GM18505 (cell line): ENCODE results near the gene RASGRF1.
"Not testable (repeated sequence)": the region's sequence is repeated elsewhere in the genome, so short reads cannot be mapped to it uniquely, and the experiment has no call there.

Experiments
- ATAC-seq: cut with Tn5 transposase; IDR thresholded peaks from one replicate; pipeline ENCODE4 v1.9.1; 2021; ENCODE audit not compliant: unreplicated experiment
- POLR2A ChIP-seq: IDR thresholded peaks from 4 replicates; pipeline ENCODE4 v1.6.1; 2011; ENCODE audit warnings: borderline replicate concordance; ENCODE audit not compliant: insufficient read depth, insufficient read length; ENCODE audit errors: extremely low read depth

RASGRF1 gene

GRCh38 chr15:79035111-79035601, 55.4 kb downstream of the RASGRF1 start:
- no peak for TF ChIP-seq POLR2A
- no peak for ATAC-seq

DNA sequence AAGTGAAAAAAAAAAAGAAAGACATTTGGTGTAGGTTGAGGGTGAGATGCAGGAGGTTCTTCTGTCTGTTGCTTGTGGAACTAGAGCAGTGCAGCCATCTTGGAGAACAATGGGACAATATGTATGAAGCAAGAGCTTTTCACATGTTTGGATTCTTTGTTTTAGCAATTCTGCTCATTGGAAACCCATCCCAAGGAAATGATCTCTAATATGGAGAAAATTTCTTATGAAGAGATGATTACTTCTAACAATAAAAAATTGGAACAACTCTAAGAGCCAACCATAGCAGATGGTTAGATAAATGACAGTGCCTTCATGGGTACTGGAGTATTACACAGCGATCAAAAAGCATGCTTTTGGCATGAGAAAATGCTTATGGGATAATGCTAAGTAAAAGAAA, 56.3 kb downstream of the RASGRF1 start:
- TF ChIP-seq POLR2A, result no peak
- no peak for ATAC-seq

DNA sequence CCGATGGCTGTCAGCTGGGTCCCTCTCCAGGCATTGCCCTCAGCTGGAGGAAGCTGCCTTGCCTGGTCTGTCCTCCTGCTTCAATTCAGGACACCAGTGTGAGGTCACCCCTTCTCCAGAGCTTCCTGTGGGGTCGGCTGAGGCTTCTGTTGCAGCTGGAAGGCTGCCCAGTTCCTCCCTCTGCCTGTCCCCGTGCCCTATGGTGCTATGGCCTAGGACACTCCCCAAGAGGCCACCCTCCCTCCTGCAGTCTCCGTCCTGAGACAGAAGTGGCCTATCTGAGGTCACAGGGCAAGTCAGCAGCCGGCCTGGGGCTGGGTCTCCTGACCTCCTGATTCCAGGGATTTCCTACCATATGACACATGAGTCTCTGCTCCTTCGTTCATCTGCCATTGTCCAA, 57.9 kb downstream of the RASGRF1 start:
- no peak for TF ChIP-seq POLR2A
- ATAC-seq, result no peak

DNA sequence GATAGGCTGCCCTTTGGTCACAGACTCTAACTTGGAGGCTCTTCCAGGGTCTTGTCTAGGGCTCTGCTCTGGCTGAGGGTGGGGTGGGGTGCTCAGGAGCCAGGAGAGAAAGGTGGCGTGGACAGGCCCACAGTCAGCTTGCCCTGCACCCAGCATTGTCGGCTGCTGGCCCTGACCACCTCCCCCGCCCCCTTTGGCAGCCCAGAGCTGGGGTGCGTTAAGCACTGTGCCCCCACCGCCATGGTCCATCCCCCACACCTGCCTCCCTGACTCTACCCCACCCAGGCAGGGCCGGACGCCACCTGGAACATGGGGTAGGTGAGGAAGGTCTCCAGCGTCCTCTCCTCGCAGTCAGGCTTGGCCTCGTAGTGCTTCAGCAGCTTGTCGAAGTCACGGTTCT, 58.8 kb downstream of the RASGRF1 start:
- no peak for TF ChIP-seq POLR2A

DNA sequence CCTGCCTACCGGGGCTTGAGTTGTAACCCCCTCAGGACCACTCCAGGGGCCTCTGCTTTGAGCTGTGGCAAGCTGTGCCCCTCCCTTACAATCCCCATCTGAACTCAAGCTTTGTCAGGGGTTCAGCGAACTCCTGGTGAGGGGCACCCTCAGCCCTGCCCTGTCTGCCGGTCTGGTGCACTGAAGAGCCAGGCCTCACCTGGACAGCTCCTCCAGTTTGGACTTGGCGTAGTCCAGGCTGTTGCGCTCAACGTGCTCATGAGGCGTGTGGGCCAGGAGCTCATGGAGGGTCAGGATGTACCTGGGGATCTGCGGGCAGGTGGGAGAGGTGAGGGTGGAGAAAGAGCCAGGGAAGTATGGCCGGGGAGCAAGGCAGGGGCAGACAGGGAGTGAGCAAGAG, 59.4 kb downstream of the RASGRF1 start:
- no peak for TF ChIP-seq POLR2A
- no peak for ATAC-seq

More for the DNA sequence above, 58.8 kb downstream of the RASGRF1 start:
- ATAC-seq, result no peak

DNA sequence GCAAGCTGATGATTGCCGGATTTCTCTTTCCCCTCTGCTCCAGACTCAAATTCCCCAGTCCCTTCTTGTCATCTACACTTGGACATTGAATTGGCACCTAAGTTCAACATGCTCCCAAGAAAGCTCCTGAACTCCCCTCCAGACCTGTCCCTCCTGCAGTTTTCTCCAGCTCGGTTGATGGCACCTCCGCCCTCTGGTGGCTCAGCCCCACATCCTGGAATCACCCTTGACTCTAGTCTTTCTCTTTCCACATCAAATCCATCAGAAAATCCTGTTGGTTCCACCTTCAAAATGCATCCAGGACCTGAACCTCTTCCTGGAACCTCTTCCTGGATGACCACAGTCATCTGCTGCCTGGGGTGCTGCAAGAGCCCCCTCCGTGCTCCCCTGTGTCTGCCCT, 60.1 kb downstream of the RASGRF1 start:
- no peak for TF ChIP-seq POLR2A
- no peak for ATAC-seq

GRCh38 chr15:79028411-79028964, 62.1 kb downstream of the RASGRF1 start:
- TF ChIP-seq POLR2A, result no peak
- no peak for ATAC-seq

- ATAC-seq, result no peak
These were observed 62.8 kb downstream of the RASGRF1 start for GRCh38 chr15:79027532-79028410.

GRCh38 chr15:79025802-79026201, 64.8 kb downstream of the RASGRF1 start:
- no peak for ATAC-seq
- no peak for TF ChIP-seq POLR2A

More at GRCh38 chr15:79027532-79028410, 62.8 kb downstream of the RASGRF1 start:
- TF ChIP-seq POLR2A, result no peak

DNA sequence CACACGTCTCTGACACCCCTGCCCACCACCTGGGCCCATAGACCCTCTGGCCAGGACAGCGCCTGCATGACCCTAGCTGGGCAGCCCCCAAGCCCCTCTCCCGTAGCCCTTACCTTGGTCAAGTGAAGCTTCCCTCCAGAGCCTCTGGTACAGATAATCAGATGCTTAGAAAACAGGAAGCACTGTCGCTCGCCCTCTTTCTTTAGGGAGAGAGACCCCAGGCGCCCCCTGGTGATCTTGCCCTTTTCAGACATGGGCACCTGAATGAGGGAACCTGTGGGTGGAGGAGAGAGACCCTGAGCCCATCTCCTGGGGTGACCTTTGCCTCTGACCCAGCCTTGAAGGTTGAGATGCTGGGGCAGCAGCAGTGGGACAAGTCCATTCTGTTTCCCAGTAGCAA, 65.4 kb downstream of the RASGRF1 start:
- no peak for ATAC-seq
- TF ChIP-seq POLR2A, result no peak

- not testable (repeated sequence) for ATAC-seq
These were observed 66.1 kb downstream of the RASGRF1 start for GRCh38 chr15:79024493-79024892.

DNA sequence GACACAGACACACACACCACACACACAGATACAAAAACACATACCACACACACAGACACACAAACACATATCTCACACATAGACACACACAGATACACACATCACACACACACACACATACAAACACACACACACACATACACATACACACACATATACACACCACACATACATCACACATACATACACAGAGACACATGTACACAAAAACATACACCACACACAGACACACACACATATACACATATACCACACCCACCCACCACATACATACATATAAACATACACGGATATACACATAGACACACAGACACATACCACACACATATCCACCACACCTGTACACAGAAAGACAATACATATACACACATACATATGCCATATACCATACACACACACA, 66.7 kb downstream of the RASGRF1 start:
- ATAC-seq, result no peak
- no peak for TF ChIP-seq POLR2A

DNA sequence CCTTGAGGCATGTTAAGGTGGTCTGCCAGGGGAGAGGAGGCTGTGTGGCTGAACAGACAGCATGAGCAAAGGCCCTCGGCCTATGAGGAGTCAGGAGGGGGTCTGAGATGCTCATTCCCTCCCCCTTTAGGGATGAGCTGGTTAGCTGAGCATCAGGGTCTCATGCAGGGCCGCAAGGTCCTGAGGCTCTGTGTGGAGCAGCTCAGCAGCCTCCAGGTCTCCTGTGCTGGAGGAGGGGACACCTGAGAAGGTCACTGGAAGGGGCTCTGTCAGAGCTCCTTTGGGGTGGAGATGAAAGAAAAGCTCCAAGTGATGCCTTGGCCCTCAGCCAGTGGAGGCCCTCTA, 67.1 kb downstream of the RASGRF1 start:
- no peak for TF ChIP-seq POLR2A

GRCh38 chr15:79018960-79019359, 71.6 kb downstream of the RASGRF1 start:
- no peak for ATAC-seq
- TF ChIP-seq POLR2A, result no peak

More for the DNA sequence above, 67.1 kb downstream of the RASGRF1 start:
- no peak for ATAC-seq
